Measurements from ENCODE around the gene TSPAN17. TPM values are rescaled to one million over a fixed set of nuclear protein-coding genes. Genes with fewer than 3 reads are reported as not detected.

The TSPAN17 gene
- polyA plus RNA-seq, 1 experiment: 40.9 TPM

DNA sequence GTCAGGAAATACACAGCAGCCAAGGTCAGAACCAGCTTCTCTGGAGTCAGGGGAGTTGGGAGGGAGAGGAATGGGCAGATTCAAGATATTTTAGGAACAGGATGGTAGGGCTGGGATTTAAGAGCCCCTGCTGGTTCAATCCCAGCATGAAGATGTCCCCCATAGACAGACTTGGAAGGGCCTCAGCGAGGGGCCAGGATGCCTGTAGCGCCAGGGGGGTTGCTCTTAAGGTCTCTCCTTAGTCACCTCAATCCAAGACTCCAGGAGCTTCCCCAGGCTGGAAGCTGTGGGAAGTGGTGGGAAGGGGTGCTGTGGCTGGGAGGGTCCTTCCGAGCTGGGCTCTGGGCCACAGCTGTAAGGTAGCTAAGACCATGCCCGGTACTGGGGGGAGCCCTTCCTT, 8.1 kb upstream of the TSPAN17 start:
- Histone ChIP-seq H3K9me3 (ENCODE audit: control insufficient read depth, insufficient read depth, low read length) (peaks cover 5% of the 10 kb centered on the region; the same call in 1 of the 2 replicates), H3K27ac (ENCODE audit: low read depth, low read length) (no peak overlapping the region), H3K4me3 (ENCODE audit: low read depth, low read length) (no peak overlapping the region), H3K27me3 (ENCODE audit: control insufficient read depth, insufficient read depth, low read length) (peaks cover 42% of the 10 kb centered on the region)
- TF ChIP-seq, protein P1, sequence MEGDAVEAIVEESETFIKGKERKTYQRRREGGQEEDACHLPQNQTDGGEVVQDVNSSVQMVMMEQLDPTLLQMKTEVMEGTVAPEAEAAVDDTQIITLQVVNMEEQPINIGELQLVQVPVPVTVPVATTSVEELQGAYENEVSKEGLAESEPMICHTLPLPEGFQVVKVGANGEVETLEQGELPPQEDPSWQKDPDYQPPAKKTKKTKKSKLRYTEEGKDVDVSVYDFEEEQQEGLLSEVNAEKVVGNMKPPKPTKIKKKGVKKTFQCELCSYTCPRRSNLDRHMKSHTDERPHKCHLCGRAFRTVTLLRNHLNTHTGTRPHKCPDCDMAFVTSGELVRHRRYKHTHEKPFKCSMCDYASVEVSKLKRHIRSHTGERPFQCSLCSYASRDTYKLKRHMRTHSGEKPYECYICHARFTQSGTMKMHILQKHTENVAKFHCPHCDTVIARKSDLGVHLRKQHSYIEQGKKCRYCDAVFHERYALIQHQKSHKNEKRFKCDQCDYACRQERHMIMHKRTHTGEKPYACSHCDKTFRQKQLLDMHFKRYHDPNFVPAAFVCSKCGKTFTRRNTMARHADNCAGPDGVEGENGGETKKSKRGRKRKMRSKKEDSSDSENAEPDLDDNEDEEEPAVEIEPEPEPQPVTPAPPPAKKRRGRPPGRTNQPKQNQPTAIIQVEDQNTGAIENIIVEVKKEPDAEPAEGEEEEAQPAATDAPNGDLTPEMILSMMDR (IDR thresholded peaks at IDR 0.05; ENCODE audit: low read depth, low read length): no peak
- DNase-seq (ENCODE audit: low read depth, low spot score): no peak
- ChIA-PET CTCF (interaction anchor here (0.5 to 1.5 kb wide), 3 partner anchors 19 to 21 kb away, joined by 4 to 6 read pairs (median 6); no protein-coding TSS in a partner anchor), POLR2A (no interaction called here)

DNA sequence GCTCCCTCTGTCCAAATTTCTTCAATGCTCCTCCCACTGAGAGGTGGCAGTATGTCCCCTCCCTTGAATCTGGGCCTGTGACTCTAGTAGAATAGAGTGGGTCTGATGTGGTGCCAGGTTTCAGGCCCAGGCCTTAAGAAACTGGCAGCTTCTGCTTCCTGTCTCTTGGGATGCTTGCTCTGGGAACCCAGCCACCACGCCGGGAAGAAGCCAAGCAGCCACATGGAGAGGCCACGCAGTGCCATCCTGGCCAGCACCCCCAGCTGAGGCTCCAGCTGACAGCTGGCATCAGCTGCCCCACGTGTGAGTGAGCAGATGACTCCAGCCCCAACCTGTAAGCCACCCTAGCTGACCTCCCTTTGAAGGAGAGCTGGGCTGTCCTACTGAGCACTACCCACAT, 7.3 kb upstream of the TSPAN17 start:
- ChIA-PET POLR2A (no interaction called here), CTCF (interaction anchor here (1.4 to 1.5 kb wide), 2 partner anchors 18 to 21 kb away, joined by 4 to 6 read pairs; no protein-coding TSS in a partner anchor)
- TF ChIP-seq, protein P1 (IDR thresholded peaks at IDR 0.05; ENCODE audit: low read depth, low read length): no peak
- DNase-seq (ENCODE audit: low read depth, low spot score): no peak
- Histone ChIP-seq H3K27me3 (ENCODE audit: control insufficient read depth, insufficient read depth, low read length) (peaks cover 39% of the 10 kb centered on the region), H3K9me3 (ENCODE audit: control insufficient read depth, insufficient read depth, low read length) (peaks cover 5% of the 10 kb centered on the region; the same call in 1 of the 2 replicates), H3K4me3 (ENCODE audit: low read depth, low read length) (no peak overlapping the region), H3K27ac (ENCODE audit: low read depth, low read length) (no peak overlapping the region)

DNA sequence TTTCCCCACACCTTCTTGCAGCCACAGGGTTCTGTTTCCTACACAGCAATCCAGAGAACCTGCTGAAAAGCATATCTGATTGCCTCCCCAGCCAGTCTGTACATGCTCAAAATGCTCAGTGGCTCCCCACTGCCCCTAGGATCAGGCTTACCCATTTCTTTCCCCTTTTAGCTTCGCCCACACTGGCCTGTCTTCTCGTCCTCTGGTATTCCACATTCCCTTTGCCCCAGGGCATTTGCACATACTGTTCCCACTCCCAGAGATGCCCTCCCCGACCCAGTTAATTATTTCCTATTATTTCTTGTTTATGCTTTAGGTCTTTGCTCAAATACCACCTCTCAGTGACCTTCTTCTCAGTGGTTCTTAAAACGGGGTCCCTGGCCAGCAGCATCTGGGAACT, 6.7 kb upstream of the TSPAN17 start:
- TF ChIP-seq, protein P1 (IDR thresholded peaks at IDR 0.05; ENCODE audit: low read depth, low read length): no peak
- ChIA-PET POLR2A (no interaction called here), CTCF (interaction anchor here (1.4 kb wide), 1 partner anchor 20 kb away, joined by 6 read pairs; no protein-coding TSS in a partner anchor)
- no peak overlapping the region for H3K4me3 ChIP-seq (ENCODE audit: low read depth, low read length)
- no peak for DNase-seq (ENCODE audit: low read depth, low spot score)
- H3K9me3 ChIP-seq (ENCODE audit: control insufficient read depth, insufficient read depth, low read length): peaks cover under 1% of the 10 kb centered on the region; the same call in 1 of the 2 replicates
- no peak overlapping the region for H3K27ac ChIP-seq (ENCODE audit: low read depth, low read length)
- peaks cover 34% of the 10 kb centered on the region for H3K27me3 ChIP-seq (ENCODE audit: control insufficient read depth, insufficient read depth, low read length)

DNA sequence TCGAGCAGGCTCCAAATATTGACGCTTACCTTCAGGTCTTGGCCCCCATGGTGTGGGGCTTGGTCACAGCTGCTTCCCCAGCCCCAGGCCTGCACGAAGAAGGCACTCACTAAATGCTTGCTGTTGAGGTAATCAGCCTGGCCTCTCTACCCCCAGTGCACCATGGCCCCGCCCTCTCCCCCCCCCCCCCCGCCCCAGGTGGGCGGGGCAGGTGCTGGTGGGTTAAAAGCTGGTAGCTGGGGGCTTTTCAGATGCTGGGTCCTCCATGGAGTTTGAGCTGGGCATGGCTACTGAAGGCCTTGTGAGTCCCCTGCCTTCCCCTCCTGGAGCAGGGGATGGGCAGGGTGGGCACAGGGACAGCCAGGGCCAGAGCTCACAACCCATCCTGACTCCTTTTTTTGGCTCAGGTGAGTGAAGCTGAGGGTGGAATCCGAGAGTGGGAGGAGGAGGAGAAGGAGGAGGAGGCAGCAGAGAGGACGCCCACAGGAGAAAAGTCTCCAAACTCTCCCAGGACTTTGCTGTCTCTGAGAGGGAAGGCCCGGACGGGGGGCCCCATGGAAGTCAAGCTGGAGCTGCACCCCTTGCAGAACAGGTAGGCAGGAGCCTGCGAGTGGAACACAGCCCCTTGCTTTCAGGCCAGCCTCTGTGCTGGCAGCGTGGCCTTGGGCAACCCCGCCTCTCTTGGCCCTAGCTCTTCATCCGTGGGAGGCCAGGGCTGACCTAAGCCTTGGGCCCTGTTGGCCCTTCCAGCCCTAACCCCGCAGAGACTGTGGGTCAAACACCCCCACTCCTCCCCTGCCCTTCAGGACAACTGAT, 4.4 kb upstream of the TSPAN17 start:
- Histone ChIP-seq H3K27me3 (ENCODE audit: control insufficient read depth, insufficient read depth, low read length) (peaks cover 20% of the 10 kb centered on the region), H3K9me3 (ENCODE audit: control insufficient read depth, insufficient read depth, low read length) (no peaks in the 10 kb centered on the region; the same call in 1 of the 2 replicates), H3K4me3 (ENCODE audit: low read depth, low read length) (no peak overlapping the region), H3K27ac (ENCODE audit: low read depth, low read length) (no peak overlapping the region)
- ChIA-PET CTCF (interaction anchor here (0.5 to 2.1 kb wide), 2 partner anchors 21 to 269 kb away, joined by 3 to 5 read pairs; no protein-coding TSS in a partner anchor), POLR2A (no interaction called here)
- TF ChIP-seq, protein P1 (IDR thresholded peaks at IDR 0.05; ENCODE audit: low read depth, low read length): no peak
- DNase-seq (ENCODE audit: low read depth, low spot score): no peak

Data from AG04450 (cell line).